Activated CD4-positive, CD25-positive, alpha-beta regulatory T cell treated with anti-CD3 and anti-CD28 coated beads, Interleukin-2, amount 50 U/mL, for 72 hours (primary cell): ENCODE data around the gene SLC29A1.
"Not testable (repeated sequence)": the region's sequence is repeated elsewhere in the genome, so short reads cannot be mapped to it uniquely, and the experiment has no call there.

Source experiments
- DNase-seq: peaks from one replicate; pipeline ENCODE4 v3.0.0; 2021

SLC29A1 gene

DNA sequence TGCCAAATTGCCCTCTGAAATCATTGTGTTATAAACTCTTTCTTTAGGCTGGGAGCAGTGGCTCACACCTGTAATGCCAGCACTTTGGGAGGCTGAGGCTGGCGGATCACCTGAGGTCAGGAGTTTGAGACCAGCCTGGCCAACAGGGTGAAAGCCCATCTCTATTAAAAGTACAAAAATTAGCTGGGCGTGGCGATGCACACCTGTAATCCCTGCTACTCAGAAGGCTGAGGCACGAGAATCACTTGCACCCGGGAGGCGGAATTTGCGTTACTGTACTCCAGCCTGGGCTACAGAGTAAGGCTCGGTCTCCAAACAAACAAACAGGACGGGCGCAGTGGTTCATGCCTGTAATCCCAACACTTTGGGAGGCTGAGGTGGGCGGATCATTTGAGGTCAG, 27.0 kb upstream of the SLC29A1 start:
- DNase-seq = not testable (repeated sequence)

DNA sequence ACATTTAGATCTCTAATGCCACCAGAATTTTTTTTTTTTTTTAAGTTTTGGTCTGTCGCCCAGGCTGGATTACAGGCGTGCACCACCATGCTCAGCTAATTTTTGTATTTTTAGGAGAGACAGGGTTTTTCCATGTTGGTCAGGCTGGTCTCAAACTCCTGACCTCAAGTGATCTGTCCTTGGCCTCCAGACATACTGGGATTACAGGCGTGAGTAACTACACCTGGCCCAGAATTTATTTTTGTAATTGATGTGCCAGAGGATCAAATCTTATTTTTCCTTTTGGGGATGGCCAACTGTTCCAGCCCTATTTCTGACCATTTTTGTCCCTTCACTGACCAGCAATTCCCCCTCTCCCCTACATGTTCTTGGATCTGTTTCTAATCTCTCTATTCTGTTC, 24.7 kb upstream of the SLC29A1 start:
- no peak for DNase-seq

DNA sequence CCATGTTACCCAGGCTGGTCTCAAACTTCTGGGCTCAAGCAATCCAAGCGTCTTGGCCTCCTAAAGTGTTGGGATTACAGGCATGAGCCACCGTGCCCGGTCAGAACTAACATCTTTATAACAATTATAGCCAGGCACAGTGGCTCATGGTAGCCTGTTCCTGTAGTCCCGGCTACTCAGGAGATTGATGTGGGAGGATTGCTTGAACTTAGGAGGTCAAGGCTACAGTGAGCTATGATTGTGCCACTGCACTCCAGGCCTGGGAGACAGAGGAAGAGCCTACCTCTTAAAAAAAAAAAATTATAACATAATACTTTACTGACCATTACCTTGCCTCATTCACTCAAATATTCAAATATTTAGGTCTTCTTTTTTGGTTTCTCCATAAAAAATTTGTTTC, 23.5 kb upstream of the SLC29A1 start:
- DNase-seq = no peak

DNA sequence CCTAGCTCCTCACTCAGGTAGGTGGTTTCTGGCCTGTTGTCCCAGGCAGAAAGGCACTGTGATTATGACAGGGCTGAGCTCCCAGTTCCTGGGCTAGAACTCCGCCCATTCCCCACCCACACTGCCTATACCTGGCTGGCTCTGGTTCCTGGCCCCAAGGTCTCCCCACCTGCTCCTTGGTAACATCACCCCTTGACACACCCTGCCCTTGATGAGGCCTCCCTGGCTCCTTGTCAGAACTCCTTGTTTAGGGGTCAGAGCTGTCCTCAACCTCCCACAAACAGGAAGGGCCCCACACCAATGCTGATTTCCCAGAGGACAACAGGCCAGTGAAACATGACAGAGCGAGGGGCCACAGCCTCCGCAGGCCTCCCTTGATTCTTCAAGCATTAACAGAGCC, 22.2 kb upstream of the SLC29A1 start:
- no peak for DNase-seq

DNA sequence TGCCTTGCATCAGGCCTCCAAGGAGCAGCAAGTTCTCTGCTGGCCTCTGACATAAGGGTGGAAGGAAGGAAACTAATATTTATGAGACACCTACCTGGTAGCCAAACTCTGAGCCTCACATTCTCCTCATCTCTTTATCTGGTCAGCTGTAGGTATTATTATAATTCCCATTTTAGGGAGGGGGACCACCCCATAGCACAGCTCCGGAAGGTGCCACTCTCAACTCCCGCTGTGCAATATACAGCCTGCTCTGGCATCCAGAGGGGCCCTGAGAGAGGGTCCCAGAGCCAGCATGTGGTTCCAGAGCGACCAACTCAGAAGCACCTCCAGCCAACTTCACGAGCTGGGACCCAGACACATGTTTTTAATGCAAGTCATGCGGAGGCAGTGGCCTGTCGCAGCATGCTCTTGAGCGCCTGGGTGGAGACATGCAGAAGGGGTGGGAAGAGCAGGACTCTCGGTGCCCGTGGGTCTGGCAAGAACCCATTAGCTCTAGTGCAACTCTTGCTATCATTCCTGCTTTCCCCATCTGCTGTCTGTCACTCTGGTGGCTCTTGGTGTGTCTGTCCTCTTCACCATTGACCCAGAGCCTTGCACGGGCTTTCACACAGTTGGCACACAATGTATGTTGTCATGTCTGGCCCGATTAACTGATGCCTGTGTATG, 21.6 kb upstream of the SLC29A1 start:
- no peak for DNase-seq

DNA sequence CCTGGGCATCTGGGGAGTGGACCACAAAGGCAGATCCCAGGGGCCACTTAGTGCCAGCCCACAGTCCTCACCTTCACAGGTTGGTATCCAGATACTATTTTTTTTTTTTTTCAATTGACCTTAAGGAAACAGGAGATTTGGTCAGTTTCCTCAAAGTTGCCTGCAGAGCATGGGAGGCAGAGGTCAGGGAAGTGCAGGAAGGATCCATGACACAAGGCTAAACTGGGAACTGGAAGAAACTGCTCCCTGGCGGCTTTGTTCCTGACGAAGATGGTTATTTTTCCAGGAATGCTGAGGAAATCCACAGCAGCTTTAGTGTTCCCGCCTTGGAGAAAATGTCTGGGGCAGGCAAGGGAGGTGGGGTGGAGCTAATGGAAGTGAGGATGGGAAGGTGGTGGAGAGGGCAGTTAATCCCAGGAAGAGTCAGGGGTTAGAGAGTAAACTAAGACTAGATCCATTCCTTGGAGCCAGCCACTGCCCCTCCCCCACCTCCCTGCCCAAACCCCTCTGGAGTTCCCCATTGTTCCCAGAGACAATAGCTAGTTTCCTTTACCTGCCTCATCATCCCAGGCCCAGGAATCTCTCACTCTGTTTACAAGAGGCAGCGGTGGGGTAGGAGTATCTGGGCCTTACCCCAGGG, 20.9 kb upstream of the SLC29A1 start:
- DNase-seq = no peak

DNA sequence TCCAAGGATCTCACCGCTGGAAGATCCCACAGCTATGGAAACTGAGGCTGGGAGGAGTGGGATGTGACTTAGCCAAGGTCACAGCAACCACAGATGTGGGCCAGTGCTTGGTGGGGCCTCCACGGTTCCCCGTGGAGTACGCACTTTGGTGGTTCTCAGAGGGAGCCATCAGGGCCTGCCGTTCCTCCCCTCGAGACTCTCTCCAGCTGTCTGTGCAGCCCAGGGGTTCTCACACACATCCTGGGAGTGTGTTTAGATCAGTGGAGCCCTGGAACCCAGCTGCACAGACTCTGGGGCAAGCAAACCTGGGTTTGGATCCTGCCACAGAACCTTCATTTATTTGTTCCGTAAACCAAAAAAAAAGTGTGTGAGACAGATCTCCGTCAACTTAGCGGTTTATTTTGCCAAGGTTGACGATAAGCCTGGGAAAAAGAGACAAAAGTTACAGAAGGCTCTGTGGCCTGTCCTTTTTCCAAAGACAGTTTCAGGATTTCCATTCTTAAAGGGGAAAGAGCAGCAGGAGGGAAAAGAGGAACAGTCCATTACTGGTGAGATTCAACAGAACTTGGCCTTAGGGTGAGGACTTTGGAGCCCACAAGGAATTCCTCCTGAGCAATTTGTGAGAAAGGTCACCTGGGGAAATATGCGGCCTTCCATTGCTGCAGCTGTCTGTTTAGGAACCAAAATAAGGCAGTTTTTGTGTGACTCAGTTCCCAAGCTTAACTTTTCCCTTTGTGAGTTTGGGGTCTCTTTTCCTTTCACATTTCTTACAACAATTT, 20.2 kb upstream of the SLC29A1 start:
- no peak for DNase-seq

DNA sequence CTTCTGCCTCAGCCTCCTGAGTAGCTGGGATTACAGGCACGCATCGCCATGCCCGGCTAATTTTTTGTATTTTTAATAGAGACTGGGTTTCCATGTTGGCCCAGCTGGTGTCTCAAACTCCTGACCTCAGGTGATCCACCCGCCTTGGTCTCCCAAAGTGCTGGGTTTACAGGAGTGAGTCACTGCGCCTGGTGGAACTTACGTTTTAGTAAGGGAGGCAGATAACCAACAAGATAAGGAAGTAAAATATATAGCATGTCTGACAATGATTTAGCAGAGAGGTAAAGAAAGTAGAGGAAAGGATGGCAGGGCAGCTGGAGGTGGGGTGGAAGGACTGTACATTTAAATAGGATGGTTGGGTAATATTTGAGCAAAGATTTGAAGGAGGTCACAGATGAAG, 19.4 kb upstream of the SLC29A1 start:
- DNase-seq = no peak

DNA sequence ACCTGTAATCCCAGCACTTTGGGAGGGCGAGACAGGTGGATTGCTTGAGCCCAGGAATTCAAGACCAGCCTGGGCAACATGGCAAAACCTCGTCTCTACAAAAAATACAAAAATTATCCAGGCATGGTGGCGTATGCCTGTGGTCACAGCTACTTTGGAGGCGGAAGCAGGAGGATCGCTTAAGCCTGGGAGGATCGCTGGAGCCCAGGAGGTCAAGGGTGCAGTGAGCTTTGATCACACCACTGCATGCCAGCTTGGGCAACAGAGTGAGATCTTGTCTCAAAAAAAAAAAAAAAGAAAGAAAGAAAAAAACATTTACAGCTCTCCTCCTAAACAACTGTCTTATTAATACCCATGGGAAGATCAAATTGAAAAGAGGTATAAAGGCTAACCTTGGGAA, 15.4 kb upstream of the SLC29A1 start:
- DNase-seq = no peak

DNA sequence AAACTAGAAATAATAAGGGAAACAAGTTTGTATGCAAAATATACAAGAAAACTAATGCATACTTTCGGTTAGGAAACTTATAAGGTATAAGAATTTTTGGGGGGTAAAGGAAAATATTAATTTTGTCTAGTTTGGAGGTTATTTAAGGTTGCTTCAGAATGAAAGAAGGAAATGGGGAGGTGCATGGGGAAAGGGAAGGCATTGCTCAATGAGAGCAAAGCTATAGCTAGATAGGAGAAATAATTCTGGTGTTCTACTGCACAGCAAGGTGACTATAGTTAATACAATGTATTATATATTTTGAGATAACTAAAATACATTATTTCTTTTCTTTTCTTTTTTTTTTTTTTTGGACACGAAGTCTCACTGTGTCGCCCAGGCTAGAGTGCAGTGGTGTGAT, 12.1 kb upstream of the SLC29A1 start:
- DNase-seq = no peak

DNA sequence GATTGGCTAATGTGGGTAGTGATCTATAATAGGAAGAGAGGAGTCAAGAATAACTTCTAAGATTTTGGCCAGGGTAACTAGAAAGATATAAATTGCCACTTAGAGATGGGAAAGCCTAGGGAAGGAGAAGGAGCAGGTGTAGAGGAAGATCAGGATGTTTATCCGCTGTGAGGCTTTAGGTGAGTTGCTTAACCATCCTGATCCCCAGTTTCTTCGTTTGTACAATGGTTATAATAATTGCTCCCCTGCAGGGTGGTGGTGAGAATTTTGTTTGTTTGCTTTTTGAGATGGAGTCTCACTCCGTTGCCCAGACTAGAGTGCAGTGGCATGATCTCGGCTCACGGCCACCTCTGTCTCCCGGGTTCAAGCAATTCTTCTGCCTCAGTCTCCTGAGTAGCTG, 9.1 kb upstream of the SLC29A1 start:
- no peak for DNase-seq

DNA sequence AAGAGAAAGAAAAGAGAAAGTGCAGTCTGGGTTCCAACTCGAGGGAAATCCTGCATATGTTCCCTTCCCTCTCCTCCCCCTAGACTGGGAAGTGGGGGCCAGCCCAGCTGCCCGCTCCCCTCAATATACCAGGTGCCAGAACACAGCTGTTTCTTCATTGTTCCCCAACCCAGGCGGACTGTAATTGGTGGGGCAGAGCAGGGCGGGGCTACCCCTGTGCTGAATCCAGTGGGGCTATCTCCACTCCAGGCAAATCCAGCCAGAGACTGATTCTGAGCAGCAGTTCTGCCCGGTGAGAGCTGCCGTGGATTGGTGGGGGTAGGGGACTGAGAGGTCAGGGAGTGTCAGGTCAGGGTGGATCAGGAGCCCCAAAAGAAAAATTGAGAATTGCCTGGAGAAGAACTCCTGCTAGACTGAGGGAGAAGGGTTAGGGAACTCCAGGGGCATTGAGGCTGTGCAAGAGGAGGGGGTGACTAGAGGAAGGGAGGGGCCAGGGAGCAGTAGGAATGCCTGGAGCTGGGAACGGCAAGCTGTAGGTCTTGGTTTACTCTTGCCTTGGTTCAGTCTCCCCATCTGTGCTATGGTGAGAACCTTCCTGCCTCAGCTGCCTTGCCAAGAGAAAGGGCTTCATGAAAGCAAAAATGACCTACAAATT, 6.6 kb upstream of the SLC29A1 start, which contains the start of gene MYMX:
MYMX (plus strand) TSS at position 250 of the 655 bp plus-strand sequence. CDS start 546 bp downstream, outside the sequence.
- DNase-seq = no peak

DNA sequence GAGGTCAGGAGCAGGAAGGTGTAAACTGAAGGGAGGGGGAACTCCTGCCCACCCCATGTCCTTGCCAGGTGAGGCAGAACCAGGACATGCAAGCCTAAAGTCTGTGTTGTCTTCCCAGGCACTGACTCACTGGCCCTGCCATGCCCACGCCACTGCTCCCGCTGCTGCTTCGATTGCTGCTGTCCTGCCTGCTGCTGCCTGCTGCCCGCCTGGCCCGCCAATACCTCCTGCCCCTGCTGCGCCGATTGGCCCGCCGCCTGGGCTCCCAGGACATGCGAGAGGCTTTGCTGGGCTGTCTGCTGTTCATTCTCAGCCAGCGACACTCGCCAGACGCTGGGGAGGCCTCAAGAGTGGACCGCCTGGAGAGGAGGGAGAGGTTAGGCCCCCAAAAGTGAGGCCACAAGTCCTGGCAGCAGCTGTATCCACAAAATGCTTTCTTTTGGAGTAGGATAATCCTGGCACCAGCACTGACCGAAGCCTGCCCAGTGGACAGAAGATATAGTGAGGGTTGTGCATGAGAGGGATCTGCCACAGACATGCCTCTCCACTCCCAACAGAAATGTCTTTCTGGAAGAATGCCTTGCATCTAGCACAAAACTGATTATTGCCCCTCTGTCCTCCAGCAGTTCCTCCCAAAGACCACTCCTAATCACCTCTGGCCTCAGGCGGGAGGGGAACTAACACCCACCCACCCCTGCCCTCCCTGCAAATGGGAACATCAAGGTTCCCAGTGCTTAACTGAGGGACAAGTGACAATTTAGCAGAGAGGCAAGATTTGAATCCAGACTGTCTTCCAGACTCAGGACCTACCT, 5.9 kb upstream of the SLC29A1 start:
- DNase-seq = no peak

DNA sequence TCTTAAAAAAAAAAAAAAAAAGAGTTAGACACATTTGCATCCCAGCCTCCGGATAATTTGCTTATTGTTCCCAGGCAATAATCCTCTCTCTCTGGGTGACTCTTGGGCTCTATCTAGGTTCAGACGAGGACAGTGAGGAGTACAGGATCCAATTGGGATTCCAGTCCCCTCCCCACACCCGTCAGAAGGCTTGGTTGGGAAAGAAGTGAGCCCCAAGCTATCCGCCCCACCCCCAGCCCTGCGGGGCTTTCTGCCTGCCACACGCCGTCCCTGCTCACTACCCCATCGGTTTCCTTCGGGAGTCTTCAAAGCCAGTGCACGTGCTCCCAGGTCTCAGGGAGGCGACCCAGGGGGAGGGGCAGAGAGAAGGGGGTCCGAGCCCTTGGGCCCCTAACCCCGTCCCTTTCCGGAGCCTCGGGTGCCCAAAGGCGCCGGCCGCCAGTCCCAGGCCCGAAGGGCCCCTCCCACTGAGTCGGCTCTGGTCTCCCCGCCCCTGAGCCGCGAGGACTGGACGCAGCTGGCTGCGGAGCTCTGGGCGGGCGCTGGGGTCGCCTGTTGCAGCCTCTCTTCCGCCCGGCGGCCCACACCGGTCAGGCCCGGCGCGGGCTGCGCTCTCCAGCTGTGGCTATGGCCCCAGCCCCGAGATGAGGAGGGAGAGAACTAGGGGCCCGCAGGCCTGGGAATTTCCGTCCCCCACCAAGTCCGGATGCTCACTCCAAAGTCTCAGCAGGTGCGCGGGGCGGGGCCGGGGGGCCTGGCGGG, 4.2 kb upstream of the SLC29A1 start:
- peak; percentile 43 for DNase-seq

DNA sequence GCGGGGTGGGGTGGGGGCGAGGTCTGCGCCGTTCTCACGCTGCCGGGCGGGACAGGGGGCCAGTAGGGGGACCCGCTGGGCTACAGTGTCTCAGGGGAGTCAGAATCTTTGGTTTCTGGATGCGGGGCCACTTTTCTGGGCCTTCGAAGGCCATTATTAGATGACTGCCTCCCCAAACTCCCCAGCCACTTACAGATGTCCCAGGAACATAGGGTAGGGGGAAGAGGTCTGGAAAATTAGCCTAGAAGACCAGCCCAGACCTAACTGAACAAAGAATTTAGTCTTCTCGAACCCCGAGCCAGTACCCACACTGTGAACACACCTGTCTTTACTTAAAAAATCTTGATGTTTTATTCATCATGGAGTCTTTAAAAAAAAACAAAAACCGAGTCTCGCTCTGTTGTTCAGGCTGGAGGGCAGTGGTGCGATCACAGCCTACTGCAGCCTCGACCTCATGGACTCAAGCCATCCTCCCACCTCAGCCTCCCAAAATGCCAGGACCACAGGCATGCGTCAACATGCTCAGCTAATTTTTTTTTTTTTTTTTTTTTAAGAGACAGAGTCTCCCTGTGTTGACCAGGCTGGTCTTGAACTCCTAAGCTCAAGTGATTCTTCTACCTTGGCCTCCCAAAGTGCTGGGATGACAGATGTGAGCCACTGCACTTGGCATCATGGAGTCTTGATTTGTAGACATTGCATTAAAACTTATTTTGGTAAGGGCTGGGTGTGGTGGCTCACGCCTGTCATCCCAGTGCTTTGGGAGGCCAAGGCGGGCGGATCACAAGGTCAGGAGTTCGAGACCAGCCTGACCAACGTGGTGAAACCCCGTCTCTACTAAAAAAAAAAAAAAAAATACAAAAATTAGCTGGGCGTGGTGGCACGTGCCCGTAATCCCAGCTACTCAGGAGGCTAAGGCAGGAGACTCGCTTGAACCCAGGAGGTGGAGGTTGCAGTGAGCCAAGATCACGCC, 3.3 kb upstream of the SLC29A1 start:
- DNase-seq = no peak

DNA sequence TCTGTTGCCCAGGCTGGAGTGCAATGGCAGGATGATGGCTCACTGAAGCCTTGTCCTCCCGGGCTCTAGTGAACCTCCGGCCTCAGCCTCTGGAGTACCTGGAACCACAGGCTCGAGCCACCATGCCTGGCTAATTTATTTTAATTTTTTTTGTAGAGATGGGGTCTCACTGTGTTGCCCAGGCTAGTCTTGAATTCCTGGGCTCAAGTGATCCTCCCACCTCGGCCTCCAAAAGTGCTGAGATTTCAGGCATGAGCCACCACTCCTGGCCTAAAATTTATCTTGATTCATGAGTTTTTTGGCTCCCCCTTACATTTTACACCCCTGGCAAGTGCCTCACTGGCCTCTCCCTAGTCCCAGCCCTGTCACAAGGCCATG, 2.5 kb upstream of the SLC29A1 start:
- no peak for DNase-seq

DNA sequence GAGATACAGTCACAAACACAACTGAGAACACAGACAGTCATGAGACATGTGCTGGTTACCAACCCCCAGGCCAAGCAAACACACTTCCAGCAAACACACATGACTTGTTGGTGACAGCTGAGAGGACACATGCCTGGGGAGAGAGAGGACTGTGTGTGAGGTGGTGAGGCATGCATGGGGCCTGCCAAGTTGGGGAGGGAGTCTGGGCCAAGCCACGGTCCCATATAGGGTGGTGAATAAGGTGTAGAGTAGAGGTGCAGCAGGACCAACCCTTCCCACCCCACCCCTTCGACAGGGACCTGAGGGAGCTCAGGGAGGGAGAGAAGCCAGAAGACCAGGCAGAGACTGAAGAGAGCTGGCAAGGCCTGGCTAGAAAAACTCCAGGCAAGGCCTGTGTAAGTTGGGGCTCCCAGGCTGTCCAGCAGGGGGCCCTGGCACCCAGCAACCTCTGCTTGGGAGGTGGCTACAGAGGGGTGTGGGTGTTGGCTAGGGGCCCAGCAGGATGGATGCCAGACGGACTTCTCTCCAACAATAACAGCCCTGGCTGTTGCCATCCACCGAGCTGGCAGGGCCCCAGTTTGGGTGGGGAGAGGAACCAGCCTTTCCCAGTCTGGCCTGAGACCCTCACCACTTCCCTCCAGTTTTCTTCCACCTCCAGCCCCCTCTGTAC, 2.0 kb upstream of the SLC29A1 start:
- DNase-seq = peak; percentile 73

DNA sequence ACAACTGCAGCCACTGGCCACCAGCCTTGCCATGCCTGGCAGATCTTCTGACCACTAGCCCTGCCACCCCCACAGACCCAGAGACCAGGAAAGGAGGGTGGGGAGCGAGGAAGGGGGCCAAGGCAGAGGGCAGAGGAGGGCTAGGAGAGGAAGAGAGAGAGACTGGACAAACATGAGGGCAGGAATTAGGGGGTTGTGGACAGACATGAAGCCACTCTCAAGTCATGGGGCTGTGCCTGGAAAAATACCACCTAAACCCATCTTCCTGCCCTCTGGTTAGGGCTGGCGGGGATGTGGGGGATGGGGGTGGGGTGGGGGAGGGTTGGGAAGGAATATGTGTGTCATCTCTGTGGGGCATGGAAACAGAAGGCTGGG, 1.4 kb upstream of the SLC29A1 start:
- DNase-seq = no peak

DNA sequence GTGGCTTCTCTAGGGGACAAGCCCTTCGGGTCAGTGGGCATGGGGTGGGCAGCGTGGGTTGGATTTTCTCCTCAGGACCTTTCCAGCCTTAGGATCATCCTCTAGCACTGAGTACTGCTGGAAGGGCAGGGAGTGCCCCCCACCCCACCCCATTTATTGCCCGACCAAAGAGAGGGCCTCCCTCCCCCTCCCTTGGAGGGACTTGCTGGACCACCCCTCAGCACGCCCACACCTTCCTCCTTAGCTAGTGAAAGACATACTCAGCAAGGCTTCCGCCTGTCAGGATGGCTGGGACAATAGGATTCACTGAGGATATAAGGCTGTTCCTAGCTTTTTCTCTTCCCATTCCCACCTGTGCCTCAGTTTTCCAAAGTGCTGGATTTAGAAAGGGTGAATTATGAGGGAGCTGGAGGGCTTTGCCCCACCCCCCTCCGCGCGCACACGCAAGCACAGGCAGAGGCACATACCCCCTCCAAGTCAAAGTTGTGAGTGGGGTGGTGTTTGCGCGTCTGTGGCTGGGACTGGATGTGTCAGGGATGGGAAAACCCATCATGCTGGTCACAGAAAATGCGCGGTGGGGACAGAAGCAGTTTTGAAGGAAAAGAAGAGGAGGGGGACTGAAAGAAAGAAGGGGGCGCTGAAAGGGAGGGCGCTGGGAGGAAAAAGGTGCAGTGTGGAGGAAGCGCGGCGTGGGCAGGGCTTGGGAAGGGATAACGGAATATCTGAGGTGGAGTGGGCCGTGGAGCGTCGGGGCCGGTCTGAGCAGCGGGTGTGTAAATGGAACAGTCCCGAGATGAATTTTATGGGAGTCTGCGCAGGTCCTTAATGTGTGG, 693 bp upstream of the SLC29A1 start:
- DNase-seq = no peak
